HepG2 (cell line): Measurements from ENCODE around the gene NOXO1. TPM values are rescaled to one million over a fixed set of nuclear protein-coding genes. Genes with fewer than 3 reads are reported as not detected.

Experiments
- ATAC-seq: fragments of 200-7000 bp; cut with Tn5 transposase; 3 replicates; pipeline ENCODE4 v1.9.1; 2020; ENCODE audit warnings: mild to moderate bottlenecking, moderate library complexity
- BruUV-seq: library from RNA; stranded (reverse); fragments of 400-500 nt; replicated peaks from 2 replicates; lab custom pipeline; 2021; lab: Mats Ljungman, UMichigan
- CTCF ChIA-PET: fragments of 300-600 bp; formaldehyde crosslinking; extraction: SDS; loops from one replicate; lab custom pipeline; 2021; ENCODE audit warnings: low total read pairs, inconsistent platforms, low intra/inter-chr PET ratio; lab: Yijun Ruan, JAX
- POLR2A ChIA-PET: fragments of 350-600 bp; sonication (Branson Sonifier 250); formaldehyde crosslinking; loops from one replicate; lab custom pipeline; 2020; ENCODE audit warnings: antibody characterized with exemption, inconsistent platforms; lab: Yijun Ruan, JAX
- DNase-seq: peaks from one replicate; pipeline ENCODE4 v3.0.0-alpha.2; 2015; ENCODE audit warnings: low spot score
- FAIRE-seq: peaks from 3 replicates; lab custom pipeline; 2011; peaks lifted over from hg19 to GRCh38; lab: Jason Lieb, UNC
- H2AFZ ChIP-seq: one replicate; pipeline ENCODE4 v1.6.1; 2011; ENCODE audit warnings: low read length, inconsistent platforms
- H3K27ac ChIP-seq: fragments of 300-600 bp; 3 replicates; pipeline ENCODE4 v1.8.0; 2011; ENCODE audit warnings: mixed run types, mild to moderate bottlenecking, mixed read lengths, low read length, inconsistent platforms; ENCODE audit not compliant: insufficient read depth; ENCODE audit errors: extremely low read length
- H3K27me3 ChIP-seq, 2 experiments: fragments of 200-600 bp in 1 of 2; 2 replicates in 1 of 2; 3 replicates in 1 of 2; pipeline versions ENCODE4 v1.6.0 to v1.8.0; 2011; ENCODE audit warnings: low read length in 2 of 2, mild to moderate bottlenecking in 2 of 2, moderate library complexity in 2 of 2, inconsistent platforms in 1 of 2; ENCODE audit not compliant: insufficient read depth in 2 of 2, control insufficient read depth in 1 of 2
- H3K36me3 ChIP-seq, 2 experiments: fragments of 200-600 bp in 1 of 2; replicated peaks in 1 of 2; 2 replicates in 1 of 2; 3 replicates in 1 of 2; pipeline versions ENCODE4 v1.5.1 to v1.8.0; 2011; ENCODE audit warnings: low read length in 2 of 2, inconsistent platforms in 1 of 2; ENCODE audit not compliant: insufficient read depth in 2 of 2, control insufficient read depth in 1 of 2
- H3K4me1 ChIP-seq: 2 replicates; pipeline ENCODE4 v1.5.1; 2012; ENCODE audit warnings: low read length, inconsistent platforms; ENCODE audit not compliant: insufficient read depth
- H3K4me2 ChIP-seq: 2 replicates; pipeline ENCODE4 v1.6.0; 2011; ENCODE audit warnings: low read depth, low read length, inconsistent platforms
- H3K4me3 ChIP-seq, 3 experiments: fragments of 200-600 bp in 1 of 3; sonication (generic), shearing (Covaris generic) in 1 of 3; replicated peaks in 1 of 3; 2 replicates each; pipeline ENCODE4 v1.5.1; 2011 to 2016; ENCODE audit warnings: low read length in 3 of 3, inconsistent platforms in 2 of 3, low read depth in 2 of 3, mild to moderate bottlenecking in 2 of 3, control low read depth in 1 of 3, mixed read lengths in 1 of 3; ENCODE audit not compliant: insufficient read depth in 1 of 3
- H3K79me2 ChIP-seq: one replicate; pipeline ENCODE4 v1.6.1; 2011; ENCODE audit warnings: low read length, inconsistent platforms; ENCODE audit not compliant: insufficient read depth
- H3K9ac ChIP-seq: 2 replicates; pipeline ENCODE4 v1.6.0; 2011; ENCODE audit warnings: mild to moderate bottlenecking, low read depth, low read length, inconsistent platforms; ENCODE audit not compliant: insufficient read depth
- H3K9me3 ChIP-seq: 2 replicates; pipeline ENCODE4 v1.5.1; 2012; ENCODE audit warnings: mild to moderate bottlenecking, low read length
- H4K20me1 ChIP-seq: 2 replicates; pipeline ENCODE4 v1.6.0; 2011; ENCODE audit warnings: inconsistent platforms, mild to moderate bottlenecking, low read length, moderate library complexity; ENCODE audit not compliant: insufficient read depth
- ADNP ChIP-seq: sonication (generic); formaldehyde crosslinking; IDR thresholded peaks from 2 replicates; pipeline ENCODE4 v1.4.0; 2020; ENCODE audit warnings: missing genetic modification reagents
- CEBPG ChIP-seq: IDR thresholded peaks from 2 replicates; pipeline ENCODE4 v1.6.1; 2016
- FOXK2 ChIP-seq: fragments of 450-650 bp; IDR thresholded peaks from 2 replicates; pipeline ENCODE4 v1.6.1; 2016
- GLI4 ChIP-seq: sonication (generic); formaldehyde crosslinking; IDR thresholded peaks from 2 replicates; pipeline ENCODE4 v1.5.1; 2020; ENCODE audit warnings: missing genetic modification reagents, mild to moderate bottlenecking, moderate library complexity, borderline replicate concordance
- ISL2 ChIP-seq: sonication (generic); formaldehyde crosslinking; IDR thresholded peaks from 2 replicates; pipeline ENCODE4 v1.5.0; 2020; ENCODE audit warnings: missing genetic modification reagents
- LCORL ChIP-seq, 2 experiments: fragments of 450-650 bp in 1 of 2; sonication (generic) in 1 of 2; formaldehyde crosslinking in 1 of 2; IDR thresholded peaks; 2 replicates each; pipeline versions ENCODE4 v1.5.0 to v1.6.1; 2017 to 2020; ENCODE audit warnings: antibody characterized with exemption in 1 of 2, missing genetic modification reagents in 1 of 2
- MAFK ChIP-seq, 2 experiments: IDR thresholded peaks in 1 of 2; conservative IDR thresholded peaks in 1 of 2; 2 replicates each; pipeline ENCODE4 v1.6.1; 2011; ENCODE audit warnings: improper control_type of control experiment in 2 of 2, low read length in 2 of 2
- MEIS2 ChIP-seq: sonication (generic); formaldehyde crosslinking; IDR thresholded peaks from 2 replicates; pipeline ENCODE4 v1.9.0; 2021; ENCODE audit warnings: mild to moderate bottlenecking, missing genetic modification reagents
- PCBP1 ChIP-seq: fragments of 200-400 bp; formaldehyde crosslinking; IDR thresholded peaks from 2 replicates; pipeline ENCODE4 v1.6.1; 2017; ENCODE audit warnings: mild to moderate bottlenecking, low read depth, low read length, borderline replicate concordance
- PHF8 ChIP-seq: sonication (generic); formaldehyde crosslinking; IDR thresholded peaks from 2 replicates; pipeline ENCODE4 v1.5.0; 2020; ENCODE audit warnings: missing genetic modification reagents
- PLRG1 ChIP-seq: fragments of 450-650 bp; conservative IDR thresholded peaks from 2 replicates; pipeline ENCODE4 v1.6.1; 2016
- POLR2AphosphoS5 ChIP-seq: IDR thresholded peaks from 2 replicates; pipeline ENCODE4 v1.6.1; 2012; ENCODE audit warnings: low read depth, low read length
- RAD21 ChIP-seq: fragments of 450-650 bp; formaldehyde crosslinking; IDR thresholded peaks from 2 replicates; pipeline ENCODE4 v1.5.0; 2020; ENCODE audit warnings: mild to moderate bottlenecking
- RBAK ChIP-seq: sonication (generic); formaldehyde crosslinking; IDR thresholded peaks from 2 replicates; pipeline ENCODE4 v1.5.1; 2020; ENCODE audit warnings: mild to moderate bottlenecking, missing genetic modification reagents
- RFXAP ChIP-seq: sonication (generic); formaldehyde crosslinking; IDR thresholded peaks from 2 replicates; pipeline ENCODE4 v1.4.0; 2020; ENCODE audit warnings: missing genetic modification reagents, borderline replicate concordance
- SIN3B ChIP-seq: fragments of 150-350 bp; IDR thresholded peaks from 2 replicates; pipeline ENCODE4 v1.6.1; 2014; ENCODE audit warnings: low read length
- ZFP90 ChIP-seq: sonication (generic); formaldehyde crosslinking; IDR thresholded peaks from 2 replicates; pipeline ENCODE4 v1.8.0; 2022; ENCODE audit warnings: missing genetic modification reagents, mild to moderate bottlenecking, inconsistent platforms, borderline replicate concordance
- ZKSCAN8 ChIP-seq: IDR thresholded peaks from 2 replicates; pipeline ENCODE4 v1.6.1; 2016; ENCODE audit warnings: borderline replicate concordance, missing genetic modification reagents, missing compliant biosample characterization
- ZNF101 ChIP-seq: sonication (generic); formaldehyde crosslinking; IDR thresholded peaks from 2 replicates; pipeline ENCODE4 v1.4.0; 2020; ENCODE audit warnings: mild to moderate bottlenecking, low read depth, missing genetic modification reagents, borderline replicate concordance
- ZNF496 ChIP-seq: sonication (generic); formaldehyde crosslinking; IDR thresholded peaks from 2 replicates; pipeline ENCODE4 v1.8.1; 2023; ENCODE audit warnings: mild to moderate bottlenecking, moderate library complexity, missing genetic modification reagents; ENCODE audit not compliant: insufficient replicate concordance
- ZNF549 ChIP-seq: sonication (generic); formaldehyde crosslinking; IDR thresholded peaks from 2 replicates; pipeline ENCODE4 v1.5.0; 2020; ENCODE audit warnings: missing genetic modification reagents
- ZNF724P ChIP-seq: sonication (generic); formaldehyde crosslinking; IDR thresholded peaks from 2 replicates; pipeline ENCODE4 v1.8.0; 2022; ENCODE audit warnings: missing genetic modification reagents, borderline replicate concordance
- ZSCAN25 ChIP-seq: sonication (generic); formaldehyde crosslinking; IDR thresholded peaks from 2 replicates; pipeline ENCODE4 v1.8.0; 2022; ENCODE audit warnings: mild to moderate bottlenecking, missing genetic modification reagents
- WGBS: methylation state at CpG from one replicate; pipeline ENCODE4 v1.1.6; 2017; ENCODE audit warnings: low lambda C conversion rate; 5-methylcytosine and 5-hydroxymethylcytosine counted together
- in situ Hi-C: cut with HindIII; loops from 2 replicates; pipeline ENCODE4 v1.10.0; 2017; ENCODE audit warnings: low pct_unique_long_range_greater_than_20kb; ENCODE audit not compliant: extremely low pct_ligation_motif_present
- intact Hi-C: fragments of 100-400 bp; cut with micrococcal nuclease; formaldehyde crosslinking; loops from one replicate; pipeline ENCODE4 v1.10.0; 2022; ENCODE audit not compliant: unreplicated experiment
- polyA plus RNA-seq, 8 experiments: library from polyadenylated mRNA; depleted of rRNA in 3 of 8; stranded (reverse) in 7 of 8; unstranded in 1 of 8; fragments of >200 nt; fragmentation: Illumina TruSeq in 4 of 8; extraction: Trizol in 4 of 8; gene quantifications; 2 replicates each; pipeline versions ENCODE4 v1.2.1 to v1.2.3, GENCODE V29; 2011 to 2016; ENCODE audit warnings: low read depth in 4 of 8, missing spikeins in 1 of 8, mixed read lengths in 1 of 8; ENCODE audit not compliant: insufficient read depth in 1 of 8
- total RNA-seq, 5 experiments: library from RNA; depleted of rRNA; stranded (reverse); fragments of >200 nt; fragmentation: Illumina TruSeq; extraction: Trizol; gene quantifications; 2 replicates each; pipeline ENCODE4 v1.2.3, GENCODE V29; 2016; ENCODE audit warnings: low read depth in 1 of 5
- TF ChIP-seq, protein P1 (sequence below): sonication (generic); formaldehyde crosslinking; IDR thresholded peaks from 2 replicates; pipeline ENCODE4 v1.5.0; 2020; ENCODE audit warnings: missing genetic modification reagents, mild to moderate bottlenecking, borderline replicate concordance
- TF ChIP-seq, protein P2 (sequence below): sonication (generic); formaldehyde crosslinking; IDR thresholded peaks from 2 replicates; pipeline ENCODE4 v1.8.1; 2023; ENCODE audit warnings: mild to moderate bottlenecking, moderate library complexity, missing genetic modification reagents

Gene NOXO1
- total and polyA plus RNA-seq, 2 of the 13 experiments (the other 11 are each of a cell fraction or from before 2014, with no cell fraction given): 0.69 to 1.4 TPM

DNA sequence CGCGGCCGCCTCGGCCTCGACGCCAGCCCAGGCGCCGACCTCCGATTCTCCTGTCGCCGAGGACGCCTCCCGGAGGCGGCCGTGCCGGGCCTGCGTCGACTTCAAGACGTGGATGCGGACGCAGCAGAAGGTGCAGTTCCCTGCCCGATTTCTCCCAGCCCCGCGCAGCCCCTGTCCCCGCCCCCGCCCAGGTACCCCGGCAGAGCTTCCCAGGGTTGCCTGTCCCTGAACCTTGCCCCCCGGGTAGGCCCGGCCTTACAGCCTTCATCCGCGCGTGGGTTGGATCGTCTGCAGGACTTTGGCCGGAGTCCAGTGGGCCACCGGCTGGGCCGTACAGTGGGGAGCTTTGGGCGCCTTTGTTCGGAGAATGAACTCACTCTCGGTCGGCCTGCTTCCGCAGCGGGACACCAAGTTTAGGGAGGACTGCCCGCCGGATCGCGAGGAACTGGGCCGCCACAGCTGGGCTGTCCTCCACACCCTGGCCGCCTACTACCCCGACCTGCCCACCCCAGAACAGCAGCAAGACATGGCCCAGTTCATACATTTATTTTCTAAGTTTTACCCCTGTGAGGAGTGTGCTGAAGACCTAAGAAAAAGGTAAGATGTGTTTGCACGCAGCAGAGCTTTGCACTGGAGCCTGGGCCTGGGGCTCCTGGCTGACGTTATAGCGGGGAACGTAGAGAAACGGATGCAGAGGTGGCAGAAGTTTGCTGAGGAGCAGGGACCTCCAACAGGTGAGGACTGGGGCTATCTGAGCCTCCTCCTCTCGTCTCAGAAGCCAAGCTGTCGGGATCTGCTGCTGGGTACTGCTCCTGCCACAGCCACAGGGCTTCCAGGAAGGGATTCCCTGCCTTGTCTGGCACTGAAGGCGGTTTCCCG is 3.3 kb upstream of the NOXO1 start:
- in situ Hi-C loops (no loop called here), intact Hi-C loops (no loop called here)
- Histone ChIP-seq H3K79me2 (peaks cover 13% of the 10 kb centered on the region), H4K20me1 (no peaks in the 10 kb centered on the region), H2AFZ (no peak overlapping the region), H3K4me1 (peaks cover 62% of the 10 kb centered on the region), H3K9ac (peak overlapping the region; percentile 95), H3K27me3 (peaks cover 0 to 4% of the 10 kb centered on the region in 2 experiments; a peak in 1 of 5 replicates), H3K4me3 (peak overlapping the region; percentile 81 to 93 (median 84)), H3K4me2 (peak overlapping the region; percentile 98), H3K36me3 (peaks cover 12 to 15% of the 10 kb centered on the region in 2 experiments; a peak in 4 of 5 replicates), H3K9me3 (no peaks in the 10 kb centered on the region), H3K27ac (peak overlapping the region; percentile 97)
- TSS peak; percentile 77 for BruUV-seq
- DNase-seq: peak; percentile 39
- ChIA-PET CTCF (interaction anchor here (1.2 kb wide), 1 partner anchor 20 kb away, joined by 4 read pairs; no protein-coding TSS in a partner anchor), POLR2A (interaction anchor here (0.7 to 6.8 kb wide), 15 partner anchors 9 to 171 kb away, joined by 3 to 62 read pairs (median 6); partner anchors contain the start of genes MSRB1, RPS2, TBL3 and TRAF7)
- FAIRE-seq: no peak
- WGBS: 0% methylated on average over 13 of the region's 58 CpGs
- peak; percentile 11 for ATAC-seq
- TF ChIP-seq ISL2 (CRISPR knock-in tag) (no peak), CEBPG (no peak), ZSCAN25 (CRISPR knock-in tag) (no peak), ZFP90 (CRISPR knock-in tag) (no peak), MAFK (conservative IDR thresholded peaks at IDR 0.05 in 1 of 2, IDR thresholded peaks at IDR 0.05 in 1 of 2; ENCODE audit: low read length in 2 of 2) (no peak), LCORL (IDR thresholded peaks at IDR 0.05) (no peak), LCORL (CRISPR knock-in tag; IDR thresholded peaks at IDR 0.05) (peak; percentile 54; the same call in 1 of the 2 replicates), POLR2AphosphoS5 (peak; percentile 12), FOXK2 (no peak), PCBP1 (0 out of 2 replicates have a peak, but pooled peaks have one; percentile 33), ZNF549 (CRISPR knock-in tag) (no peak), MEIS2 (CRISPR knock-in tag) (no peak), PHF8 (CRISPR knock-in tag) (peak; percentile 72), ADNP (CRISPR knock-in tag) (no peak), RAD21 (CRISPR knock-in tag) (no peak; the same call in 1 of the 2 replicates), SIN3B (no peak), GLI4 (CRISPR knock-in tag) (no peak), ZNF496 (no peak), ZNF101 (CRISPR knock-in tag) (no peak), PLRG1 (no peak), RBAK (CRISPR knock-in tag) (no peak), ZNF724P (CRISPR knock-in tag) (no peak), RFXAP (CRISPR knock-in tag) (no peak), ZKSCAN8 (CRISPR knock-in tag) (no peak)
- TF ChIP-seq, protein P1, sequence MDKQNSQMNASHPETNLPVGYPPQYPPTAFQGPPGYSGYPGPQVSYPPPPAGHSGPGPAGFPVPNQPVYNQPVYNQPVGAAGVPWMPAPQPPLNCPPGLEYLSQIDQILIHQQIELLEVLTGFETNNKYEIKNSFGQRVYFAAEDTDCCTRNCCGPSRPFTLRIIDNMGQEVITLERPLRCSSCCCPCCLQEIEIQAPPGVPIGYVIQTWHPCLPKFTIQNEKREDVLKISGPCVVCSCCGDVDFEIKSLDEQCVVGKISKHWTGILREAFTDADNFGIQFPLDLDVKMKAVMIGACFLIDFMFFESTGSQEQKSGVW (CRISPR knock-in tag): no peak
- TF ChIP-seq, protein P2, sequence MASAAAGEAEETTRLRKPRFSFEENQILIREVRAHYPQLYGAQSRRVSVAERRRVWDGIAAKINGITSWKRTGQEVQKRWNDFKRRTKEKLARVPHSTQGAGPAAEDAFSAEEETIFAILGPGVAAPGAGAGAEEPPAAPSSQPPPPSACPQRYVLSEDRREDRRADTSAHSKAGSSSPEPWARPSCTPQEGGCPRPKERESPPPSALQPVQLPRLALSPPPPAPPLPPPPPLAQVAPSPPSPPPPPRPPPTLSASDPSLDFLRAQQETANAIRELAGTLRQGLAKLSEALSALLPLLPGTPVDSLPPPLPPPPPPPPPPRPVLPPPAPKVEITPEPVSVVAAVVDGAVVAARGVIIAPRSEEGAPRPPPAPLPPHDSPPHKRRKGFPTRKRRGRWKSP (CRISPR knock-in tag): no peak
